KBM-7 (cell line): Measurements from ENCODE around the gene UBE3B.

Experiments used
- DNase-seq: peaks from one replicate; pipeline ENCODE4 v3.0.0-alpha.2; 2015
- in situ Hi-C: fragments of 300-500 bp; cut with MboI; formaldehyde crosslinking; loops from 2 replicates; pipeline ENCODE4 v1.14.3; 2020; ENCODE audit warnings: low sequenced_read_pairs, low pct_unique_long_range_greater_than_20kb, mixed read lengths

UBE3B gene

DNA sequence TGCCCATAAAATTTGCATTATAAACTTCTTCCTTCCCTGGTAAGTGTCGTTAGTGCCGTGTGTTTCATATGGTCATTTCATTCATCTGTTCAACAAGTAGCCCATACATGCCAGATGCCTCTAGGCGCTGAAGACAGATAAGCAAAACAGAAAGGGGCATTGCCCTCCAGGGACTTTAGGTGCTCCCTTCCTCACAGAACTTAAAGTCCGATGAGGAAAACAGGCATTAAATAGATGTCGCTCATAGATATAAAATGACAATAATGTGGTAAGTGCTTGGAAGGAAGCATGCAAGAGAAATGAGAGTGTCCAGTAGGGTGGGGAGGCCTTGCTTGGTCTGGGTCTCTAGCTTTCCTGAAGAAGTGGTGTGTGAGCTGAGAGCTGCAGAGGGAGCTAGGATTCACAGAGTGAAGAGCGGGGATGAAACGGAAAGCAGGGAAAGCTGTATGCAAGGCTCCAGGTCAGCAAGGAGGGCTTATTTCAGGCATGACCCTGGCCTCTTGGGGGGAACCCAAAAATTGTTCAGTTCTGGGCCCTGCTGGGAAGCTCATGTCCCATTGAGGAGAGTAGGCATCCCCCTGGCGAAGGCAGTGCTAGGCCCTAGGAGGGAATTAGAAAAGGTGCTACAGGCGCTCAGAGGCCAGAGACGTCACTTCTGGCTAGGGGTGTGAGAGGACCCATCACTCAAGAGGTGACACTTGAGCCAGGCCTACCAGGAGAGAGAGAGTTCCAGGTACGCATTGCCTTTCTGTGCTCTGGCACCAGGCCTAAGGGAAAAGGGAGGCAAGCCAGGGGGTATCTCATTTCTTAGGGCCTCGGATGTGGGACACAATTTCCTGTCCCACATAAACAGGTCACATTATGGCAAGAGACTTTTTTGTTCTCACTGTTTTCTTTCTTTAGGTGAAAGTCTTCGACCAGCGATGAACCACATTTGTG is 11.9 kb downstream of the UBE3B start:
- no peak for DNase-seq
- in situ Hi-C loops: no loop called here

DNA sequence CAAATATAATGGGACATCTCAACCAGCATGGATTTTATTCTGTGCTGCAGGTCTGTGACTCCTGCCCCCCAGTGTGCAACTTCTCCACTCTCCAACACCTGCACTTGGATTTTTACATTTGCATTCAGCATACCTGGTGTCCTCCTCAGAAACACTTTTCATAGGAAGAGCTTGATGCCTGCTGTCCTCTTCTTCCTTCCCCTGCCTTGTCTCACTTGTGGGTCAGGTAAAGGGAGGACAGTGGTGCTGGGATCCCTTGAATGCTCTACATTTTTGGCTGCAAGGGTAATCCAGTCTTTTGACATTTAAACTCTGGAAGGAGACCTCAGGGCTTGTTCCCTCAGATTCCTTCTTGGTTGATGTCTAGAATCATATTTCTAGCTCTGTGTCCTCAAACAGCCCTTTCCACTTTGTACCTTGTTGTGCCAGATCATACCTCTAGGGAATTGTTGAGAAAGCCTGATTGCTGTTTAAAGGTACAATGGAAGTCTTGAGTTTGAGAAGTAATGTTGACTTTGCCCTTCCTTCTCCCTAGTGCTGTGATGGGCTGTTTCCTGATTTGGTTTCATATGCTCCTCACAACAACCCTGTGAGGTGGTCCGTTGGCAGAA is 12.6 kb downstream of the UBE3B start:
- DNase-seq: no peak
- in situ Hi-C loops: no loop called here

DNA sequence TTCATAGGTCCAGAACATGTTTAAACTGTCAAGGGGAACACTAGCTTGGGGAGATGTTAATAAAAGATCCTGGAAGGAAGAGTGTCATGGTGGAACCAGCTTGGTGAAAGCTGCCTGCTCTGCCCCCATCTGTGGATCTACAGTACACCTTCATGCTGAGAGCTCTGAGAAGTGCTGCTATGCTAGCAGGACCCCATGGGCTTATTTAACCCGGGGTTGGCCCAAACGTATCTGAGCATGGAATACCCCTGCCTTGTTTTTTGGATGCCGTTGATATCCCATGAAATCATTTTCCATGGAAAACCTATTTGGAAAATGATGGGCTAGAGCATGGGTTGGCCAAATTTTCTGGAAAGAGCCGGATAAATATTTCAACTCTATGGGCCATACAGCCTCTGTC is 14.2 kb downstream of the UBE3B start:
- DNase-seq: no peak
- in situ Hi-C loops: no loop called here

DNA sequence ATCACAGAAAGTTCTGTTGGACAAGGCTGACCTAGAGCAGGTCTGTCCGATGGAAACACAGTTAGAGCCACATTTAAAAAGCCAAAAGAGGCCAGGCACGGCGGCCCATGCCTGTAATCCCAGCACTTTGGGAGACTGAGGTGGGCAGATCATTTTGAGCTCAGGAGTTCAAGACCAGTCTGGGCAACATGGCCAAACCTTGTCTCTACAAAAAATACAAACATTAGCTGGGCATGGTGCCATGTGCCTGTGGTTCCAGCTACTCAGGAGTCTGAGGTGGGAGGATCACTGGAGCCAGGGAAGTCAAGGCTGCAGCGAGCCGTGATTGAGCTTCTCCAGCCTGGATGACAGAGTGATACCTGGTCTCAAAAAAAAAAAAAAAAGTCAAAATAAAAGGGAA is 14.9 kb downstream of the UBE3B start:
- in situ Hi-C loops: no loop called here
- DNase-seq: no peak

DNA sequence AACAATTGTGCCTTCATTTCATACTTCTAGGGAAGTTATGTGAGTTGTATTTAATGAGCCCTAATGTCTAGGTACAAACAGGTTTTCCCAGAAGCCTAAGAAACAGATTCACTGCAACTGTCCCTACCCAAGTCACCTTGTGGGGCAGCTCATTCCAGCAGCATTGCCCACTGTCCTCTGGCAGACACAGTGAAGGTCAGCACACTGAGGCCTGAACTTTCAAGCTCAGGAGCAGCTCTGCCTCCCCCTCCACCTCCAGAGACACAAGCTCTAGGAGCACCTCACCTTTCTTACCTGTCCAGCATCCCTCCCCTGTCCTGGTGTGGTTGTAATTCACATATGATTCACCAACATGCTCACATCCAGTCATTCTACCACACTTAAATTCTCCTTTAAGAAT is 15.7 kb downstream of the UBE3B start:
- DNase-seq: no peak
- in situ Hi-C loops: no loop called here

DNA sequence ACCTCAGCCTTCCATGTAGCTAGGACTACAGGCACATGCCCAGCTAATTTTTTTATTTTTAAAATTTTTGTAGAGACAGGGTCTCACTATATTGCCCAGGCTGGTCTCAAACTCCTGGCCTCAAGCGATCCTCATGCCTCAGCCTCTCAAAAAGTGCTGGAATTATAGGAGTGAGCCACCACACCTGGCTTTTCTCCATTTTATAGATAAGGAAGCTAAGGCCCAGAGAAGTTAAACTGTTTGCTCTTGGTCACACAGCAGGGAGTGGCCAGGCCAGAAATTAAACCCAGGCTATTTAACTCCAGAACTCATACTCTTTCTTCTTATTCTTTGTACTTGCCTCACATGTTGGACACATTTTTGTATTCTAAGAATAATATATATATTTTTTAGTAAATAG is 16.5 kb downstream of the UBE3B start:
- in situ Hi-C loops: no loop called here

DNA sequence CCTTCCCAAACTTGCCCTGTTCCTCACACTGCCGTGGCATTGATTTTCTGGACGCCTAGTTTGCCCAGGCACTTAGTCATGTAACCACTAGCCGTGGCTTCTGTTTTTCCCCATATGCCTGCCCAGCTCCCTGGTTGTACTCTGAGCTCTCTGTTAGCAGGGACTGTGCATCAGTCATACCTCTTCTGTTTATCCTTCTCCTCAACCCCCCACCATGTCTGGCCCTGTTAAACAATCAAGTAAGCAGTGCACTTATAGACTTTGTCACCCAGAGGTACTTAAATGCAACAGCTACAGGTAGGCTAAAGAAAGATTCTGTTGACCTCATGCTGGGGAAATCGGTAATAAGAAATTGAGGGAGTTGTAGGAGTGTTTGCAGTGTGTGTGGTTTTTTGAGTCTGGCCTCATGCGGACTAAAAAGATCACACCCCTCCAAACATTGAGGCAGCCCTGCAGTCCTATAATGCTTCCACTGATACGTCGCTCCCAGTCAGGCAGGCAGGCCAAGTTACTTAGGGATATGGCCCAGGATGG is 17.0 kb downstream of the UBE3B start:
- DNase-seq: no peak
- in situ Hi-C loops: no loop called here

More for the DNA sequence above, 16.5 kb downstream of the UBE3B start:
- no peak for DNase-seq

DNA sequence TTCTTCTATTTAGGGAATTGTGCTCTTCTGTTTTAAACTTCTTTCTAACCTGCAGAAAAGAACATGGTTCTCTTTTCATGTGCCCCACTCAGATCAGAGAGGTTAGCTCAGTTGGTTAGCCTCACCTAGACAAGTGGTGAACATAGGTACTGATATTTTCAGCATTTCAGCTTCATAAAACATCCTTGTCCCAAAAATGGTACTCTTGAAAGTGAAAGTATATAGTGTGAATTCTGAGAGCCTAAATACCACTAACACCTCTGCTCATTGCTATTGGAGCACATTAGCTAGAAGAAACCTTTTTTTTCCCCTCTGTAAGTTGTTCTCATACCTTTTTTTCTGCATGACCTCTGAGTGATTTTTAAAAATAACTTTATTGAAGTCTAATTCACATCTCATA is 17.6 kb downstream of the UBE3B start:
- no peak for DNase-seq
- in situ Hi-C loops: no loop called here

DNA sequence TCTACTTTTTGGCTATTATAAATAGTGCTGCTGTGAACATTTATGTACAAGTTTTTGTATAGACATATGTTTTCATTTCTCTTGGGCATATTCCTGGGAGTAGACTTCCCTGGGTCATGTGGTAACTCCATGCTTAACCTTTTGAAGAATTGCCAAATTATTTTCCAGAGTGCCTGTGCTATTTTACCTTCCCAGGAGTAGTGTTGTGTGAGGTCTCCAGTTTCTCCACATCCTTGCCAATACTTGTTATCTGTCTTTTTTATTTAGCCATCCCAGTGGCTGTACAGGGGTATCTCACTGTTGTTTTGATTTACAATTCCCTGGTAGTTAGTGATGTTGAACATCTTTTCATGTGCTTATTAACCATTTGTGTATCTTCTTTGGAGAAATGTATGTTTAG is 18.9 kb downstream of the UBE3B start:
- in situ Hi-C loops: no loop called here
- DNase-seq: no peak

DNA sequence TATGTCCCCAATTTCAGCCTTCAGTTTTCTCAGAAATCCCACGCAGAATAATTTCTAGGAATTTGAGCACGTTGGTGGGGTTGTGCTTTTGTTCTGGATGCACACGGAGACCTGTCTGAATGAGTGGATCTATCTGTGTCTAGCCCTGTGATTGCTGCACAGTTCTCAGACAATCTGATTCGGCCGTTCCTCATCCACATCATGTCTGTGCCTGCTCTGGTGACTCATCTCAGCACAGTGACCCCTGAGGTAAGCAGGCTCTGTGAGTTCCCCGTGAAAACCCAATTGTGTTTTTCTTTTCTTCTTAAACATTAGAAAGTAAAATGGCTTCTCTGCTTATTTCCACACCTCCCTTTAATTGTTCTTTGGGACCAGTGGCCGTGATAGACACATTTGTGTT is 20.2 kb downstream of the UBE3B start:
- in situ Hi-C loops: no loop called here
- DNase-seq: no peak

DNA sequence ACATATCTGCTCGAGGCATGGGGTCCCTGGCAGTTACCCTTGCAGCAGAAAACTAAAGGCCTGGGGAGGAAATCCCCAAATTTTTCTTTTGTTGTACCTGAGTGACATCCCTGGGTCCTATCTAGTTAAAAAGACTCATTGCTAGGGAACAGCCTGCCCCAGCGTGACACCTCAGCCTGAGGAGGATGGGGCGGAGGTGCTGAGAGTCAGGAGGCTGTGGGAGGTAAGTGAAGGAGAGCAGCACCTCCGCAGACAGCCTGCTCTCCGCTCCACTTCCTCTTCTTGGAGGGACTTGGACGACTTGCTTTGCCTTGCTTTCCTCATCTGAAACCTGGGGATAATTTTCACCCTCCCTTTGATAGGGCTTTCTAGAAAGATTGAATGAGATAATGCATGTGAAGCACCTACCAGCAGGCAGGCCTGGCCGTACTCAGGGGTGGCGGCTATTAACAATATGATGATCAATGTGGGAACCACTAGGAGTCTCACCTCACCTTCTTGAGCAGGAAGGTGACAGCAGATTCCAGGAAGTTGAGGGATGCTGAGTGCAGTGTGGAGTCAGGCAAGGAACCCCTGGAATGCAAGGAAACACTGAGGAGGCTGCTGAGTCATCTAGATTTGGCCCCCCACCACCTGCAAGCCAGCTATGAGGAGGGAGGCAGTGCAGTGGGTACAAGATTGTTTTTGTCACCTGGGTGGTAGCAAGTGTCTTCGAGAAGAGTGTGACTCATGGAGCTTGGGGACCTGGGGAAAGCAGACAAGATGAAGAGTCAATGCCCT is 23.2 kb downstream of the UBE3B start:
- in situ Hi-C loops: no loop called here

DNA sequence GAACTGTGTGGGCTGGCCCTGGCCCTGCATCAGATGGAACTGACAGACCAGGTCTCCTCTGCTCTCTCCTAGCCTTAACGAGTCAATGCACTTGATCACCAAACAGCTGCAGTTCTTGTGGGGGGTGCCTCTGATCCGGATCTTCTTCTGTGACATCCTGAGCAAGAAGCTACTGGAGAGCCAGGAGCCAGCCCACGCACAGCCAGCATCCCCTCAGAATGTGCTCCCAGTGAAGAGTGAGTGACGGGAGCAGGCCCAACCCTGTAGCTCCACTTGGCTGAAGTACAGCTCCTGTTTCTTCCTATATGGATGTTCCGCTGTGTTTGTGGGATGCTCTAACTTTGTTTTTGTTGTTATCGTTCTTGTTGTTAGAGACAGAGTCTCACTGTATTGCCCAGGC is 23.9 kb downstream of the UBE3B start:
- in situ Hi-C loops: no loop called here
- no peak for DNase-seq

More for the DNA sequence above, 23.2 kb downstream of the UBE3B start:
- no peak for DNase-seq

DNA sequence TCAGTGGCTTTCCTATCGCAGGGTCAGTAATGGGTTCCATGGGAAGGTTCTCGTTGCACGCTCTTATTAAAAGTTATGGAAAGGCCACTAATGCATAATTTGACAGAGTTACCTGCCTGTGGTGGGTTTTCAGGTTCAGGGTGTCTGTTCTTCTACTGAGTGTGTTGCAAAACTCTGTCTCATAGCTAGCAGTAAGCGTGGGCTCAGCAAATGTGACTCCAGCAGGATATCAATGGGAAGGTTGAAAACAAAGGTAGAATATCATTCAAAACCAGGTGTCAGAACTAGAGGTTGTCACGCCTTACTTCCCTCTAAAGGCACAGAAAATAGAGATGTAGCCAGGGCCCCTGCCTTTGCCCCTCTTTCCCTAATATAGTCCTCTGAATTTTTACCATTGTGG is 24.9 kb downstream of the UBE3B start:
- in situ Hi-C loops: no loop called here
- DNase-seq: no peak

DNA sequence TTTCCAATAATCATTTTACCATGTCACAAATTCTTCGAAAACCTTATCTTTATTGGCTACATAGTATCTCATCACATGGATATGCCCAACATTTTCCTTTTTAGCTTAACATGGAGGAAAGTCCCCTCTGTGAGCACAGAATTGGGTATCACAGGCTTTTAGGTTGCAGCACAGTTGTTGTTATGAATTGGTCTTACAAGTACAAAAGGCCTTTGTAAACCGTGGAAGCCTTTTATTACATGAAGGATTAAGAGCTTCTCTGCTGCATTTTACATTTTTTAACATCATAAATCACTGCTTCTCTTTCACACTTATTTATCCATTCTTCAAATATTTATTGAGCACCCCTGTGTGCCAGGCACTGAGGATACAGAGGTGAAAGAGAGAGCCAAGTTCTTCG is 26.2 kb downstream of the UBE3B start:
- DNase-seq: no peak

DNA sequence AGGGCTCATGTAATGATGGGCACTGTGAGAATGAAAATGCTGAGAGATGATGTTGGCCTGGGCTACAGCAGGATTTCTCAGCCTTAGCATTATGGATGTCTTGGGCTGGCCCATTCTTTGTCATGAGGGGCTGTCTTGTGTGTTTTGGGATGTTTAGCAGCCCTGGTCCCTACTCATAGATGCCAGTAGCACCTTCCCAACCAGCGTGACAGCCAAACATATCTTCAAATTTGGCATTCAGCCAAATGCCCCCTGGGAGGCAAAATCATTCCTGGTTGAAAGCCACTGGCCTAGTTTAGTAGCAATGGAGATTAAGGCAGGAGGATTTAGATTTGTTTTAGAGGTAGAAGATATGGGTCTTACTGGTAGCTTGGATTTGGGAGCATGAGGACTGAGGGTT is 26.6 kb downstream of the UBE3B start:
- no peak for DNase-seq
- in situ Hi-C loops: no loop called here

More for the DNA sequence above, 26.2 kb downstream of the UBE3B start:
- in situ Hi-C loops: no loop called here

DNA sequence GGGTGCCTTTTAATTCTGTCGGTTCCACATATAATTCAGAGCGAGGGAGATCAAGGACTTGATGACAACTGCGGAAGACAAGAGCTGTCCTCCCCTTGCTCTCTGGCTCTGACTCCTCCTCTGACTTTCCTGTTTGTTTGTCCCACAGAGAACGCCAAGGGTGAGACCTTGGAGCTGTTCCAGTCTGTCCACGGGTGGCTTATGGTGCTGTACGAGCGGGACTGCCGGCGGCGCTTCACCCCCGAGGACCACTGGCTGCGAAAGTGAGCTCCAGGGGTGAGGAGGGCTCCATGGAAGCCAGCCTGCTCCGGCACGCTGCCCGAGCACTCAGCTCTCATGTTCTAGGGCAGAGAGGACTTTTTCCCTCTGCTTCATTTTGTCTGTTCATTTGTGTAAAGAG is 32.8 kb downstream of the UBE3B start:
- no peak for DNase-seq
- in situ Hi-C loops: no loop called here

DNA sequence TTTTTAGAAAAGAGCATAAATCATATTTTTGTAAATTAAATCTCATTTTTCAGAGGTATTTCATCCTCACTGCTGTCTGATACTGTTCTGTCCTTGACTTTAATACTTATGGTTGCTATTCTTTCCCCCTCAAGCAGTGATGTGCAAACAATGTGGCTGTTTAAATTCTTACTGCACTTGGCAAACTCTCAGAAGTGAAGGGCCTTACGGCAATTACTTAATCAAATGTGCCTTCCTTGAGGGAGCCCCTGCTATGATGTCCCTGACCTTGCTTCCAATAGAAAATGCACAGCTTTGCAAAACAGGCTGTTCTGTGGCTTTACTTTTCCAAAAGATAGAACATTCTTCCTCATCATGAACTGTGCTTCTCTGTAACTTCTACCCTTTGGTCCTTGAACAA is 35.2 kb downstream of the UBE3B start:
- no peak for DNase-seq
- in situ Hi-C loops: no loop called here

DNA sequence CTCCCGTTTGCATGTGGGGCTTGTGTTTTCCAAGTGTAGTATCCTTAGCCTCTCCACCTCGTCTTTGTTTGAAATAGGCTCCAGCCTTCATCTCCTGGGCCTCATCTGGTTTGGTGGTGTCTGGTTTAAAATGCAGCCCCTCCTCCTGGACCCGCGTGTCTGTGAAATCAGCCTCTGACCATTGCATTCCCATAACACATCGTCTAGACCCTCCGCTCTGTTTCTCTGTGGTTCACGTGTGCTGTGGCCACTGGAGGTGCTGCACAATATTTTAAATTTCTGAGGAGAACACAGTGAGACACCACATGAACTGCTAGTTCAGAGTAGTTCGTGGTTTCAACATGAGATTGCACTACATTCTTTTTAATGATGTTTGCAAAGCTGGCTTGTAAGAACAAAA is 35.6 kb downstream of the UBE3B start:
- DNase-seq: no peak
- in situ Hi-C loops: no loop called here

DNA sequence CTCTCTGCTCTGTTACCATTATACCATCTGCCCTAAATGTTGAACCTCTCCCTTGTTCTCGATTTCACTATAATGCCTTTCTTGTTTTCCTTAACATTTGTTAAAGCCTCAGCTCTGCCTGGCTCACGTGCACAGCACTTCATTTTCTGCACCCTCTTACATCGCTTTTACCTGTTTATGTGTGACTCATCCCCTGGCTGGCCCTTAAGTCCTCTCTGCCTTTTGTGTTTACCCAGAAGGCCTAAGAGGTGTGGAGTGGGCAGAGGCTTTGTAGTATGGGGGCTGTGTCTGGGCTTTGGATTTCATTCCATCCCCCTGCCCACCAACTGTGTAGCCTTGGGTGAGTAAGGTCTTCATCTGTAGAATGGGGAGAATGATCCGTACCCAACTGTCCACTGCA is 36.5 kb downstream of the UBE3B start:
- DNase-seq: no peak
- in situ Hi-C loops: no loop called here

DNA sequence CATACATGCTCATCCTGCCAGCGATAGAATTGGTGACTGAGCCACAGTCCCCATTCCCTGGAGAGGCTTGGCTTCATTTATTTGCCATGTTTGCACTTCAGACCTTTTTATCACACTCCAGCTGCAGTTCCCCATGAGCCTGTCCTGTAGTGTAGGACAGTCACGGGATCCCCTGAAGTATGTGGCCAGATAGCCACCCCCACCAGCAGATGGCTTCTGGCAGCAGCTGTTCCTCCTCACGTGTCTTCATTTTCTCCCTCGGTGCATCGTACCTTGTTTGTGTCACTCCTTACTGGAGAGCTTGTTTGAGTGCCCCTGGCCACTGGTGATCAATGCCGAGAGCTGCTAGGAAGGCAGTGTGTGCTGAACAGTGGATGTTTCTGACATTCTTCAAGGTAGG is 40.2 kb downstream of the UBE3B start:
- in situ Hi-C loops: no loop called here
- no peak for DNase-seq
